SK-N-MC (cell line): ENCODE measurements around the gene PDZD2.

Experiments
- EZH2 ChIP-seq: fragments of 200-600 bp; sonication (generic); IDR thresholded peaks from one replicate; pipeline ENCODE4 v1.6.1; 2017; ENCODE audit warnings: antibody characterized with exemption
- POLR2AphosphoS5 ChIP-seq: IDR thresholded peaks from 2 replicates; pipeline ENCODE4 v1.6.1; 2012; ENCODE audit warnings: mild to moderate bottlenecking, low read depth, low read length, borderline replicate concordance

DNA sequence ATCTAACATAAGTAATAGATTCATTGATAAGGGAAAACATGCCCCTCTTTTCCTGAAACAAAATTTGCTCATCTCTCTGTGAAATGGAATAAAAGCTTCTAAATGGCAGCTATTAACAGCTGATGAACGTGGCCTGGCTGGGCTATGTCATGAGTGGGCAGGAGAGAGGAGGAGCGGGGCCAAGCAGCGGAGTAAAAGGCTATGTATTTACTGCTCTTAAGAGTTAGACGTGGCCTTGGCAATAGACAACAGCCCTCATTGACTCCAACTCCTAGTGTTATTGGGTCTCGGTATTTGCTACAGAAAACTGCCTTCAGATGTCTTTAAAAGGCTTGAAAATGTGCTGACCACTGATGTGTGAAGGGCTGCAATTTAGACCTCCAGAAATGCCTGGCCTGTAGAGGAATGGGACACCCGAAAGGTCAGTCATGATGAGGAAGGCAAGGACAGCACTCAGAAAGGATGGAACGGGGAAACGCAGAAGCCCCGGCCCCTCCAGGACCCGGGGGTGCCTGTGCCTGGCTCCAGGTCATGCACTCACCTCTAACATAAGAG lies 116.8 kb downstream of the PDZD2 start:
- TF ChIP-seq EZH2: no peak
- TF ChIP-seq POLR2AphosphoS5: no peak
